SK-N-SH treated with all-trans-retinoic acid at 6 μM for 48 hours (cell line): ENCODE measurements around the gene SMG9.

Experiments
- ARNTL ChIP-seq: fragments of 450-650 bp; formaldehyde crosslinking; IDR thresholded peaks from 2 replicates; pipeline ENCODE4 v1.5.0; 2020; ENCODE audit warnings: low read depth, mild to moderate bottlenecking, moderate library complexity, borderline replicate concordance
- CREB5 ChIP-seq: fragments of 250-450 bp; sonication (Bioruptor Pico); IDR thresholded peaks from 2 replicates; pipeline ENCODE4 v1.5.1; 2020; ENCODE audit warnings: low read depth, mild to moderate bottlenecking, moderate library complexity
- PATZ1 ChIP-seq: fragments of 250-450 bp; sonication (Bioruptor Pico); IDR thresholded peaks from 2 replicates; pipeline ENCODE4 v1.8.0; 2020; ENCODE audit warnings: mild to moderate bottlenecking, moderate library complexity, borderline replicate concordance
- PPARA ChIP-seq: fragments of 250-450 bp; sonication (Bioruptor Pico); IDR thresholded peaks from 2 replicates; pipeline ENCODE4 v1.5.0; 2020; ENCODE audit warnings: mild to moderate bottlenecking, borderline replicate concordance
- TCF4 ChIP-seq: fragments of 250-450 bp; sonication (Bioruptor Pico); IDR thresholded peaks from 2 replicates; pipeline ENCODE4 v1.8.0; 2021; ENCODE audit warnings: mild to moderate bottlenecking, moderate library complexity, borderline replicate concordance
- ZNF565 ChIP-seq: fragments of 450-650 bp; formaldehyde crosslinking; conservative IDR thresholded peaks from 2 replicates; pipeline ENCODE4 v1.5.0; 2020; ENCODE audit warnings: low read depth, mild to moderate bottlenecking, moderate library complexity
- ZNF70 ChIP-seq: fragments of 450-650 bp; formaldehyde crosslinking; IDR thresholded peaks from 2 replicates; pipeline ENCODE4 v1.5.0; 2020; ENCODE audit warnings: mild to moderate bottlenecking, moderate library complexity
- TF ChIP-seq, protein P1 (sequence below): fragments of 250-450 bp; sonication (Bioruptor Pico); IDR thresholded peaks from 2 replicates; pipeline ENCODE4 v1.5.0; 2020; ENCODE audit warnings: mild to moderate bottlenecking, moderate library complexity

SMG9 gene

DNA sequence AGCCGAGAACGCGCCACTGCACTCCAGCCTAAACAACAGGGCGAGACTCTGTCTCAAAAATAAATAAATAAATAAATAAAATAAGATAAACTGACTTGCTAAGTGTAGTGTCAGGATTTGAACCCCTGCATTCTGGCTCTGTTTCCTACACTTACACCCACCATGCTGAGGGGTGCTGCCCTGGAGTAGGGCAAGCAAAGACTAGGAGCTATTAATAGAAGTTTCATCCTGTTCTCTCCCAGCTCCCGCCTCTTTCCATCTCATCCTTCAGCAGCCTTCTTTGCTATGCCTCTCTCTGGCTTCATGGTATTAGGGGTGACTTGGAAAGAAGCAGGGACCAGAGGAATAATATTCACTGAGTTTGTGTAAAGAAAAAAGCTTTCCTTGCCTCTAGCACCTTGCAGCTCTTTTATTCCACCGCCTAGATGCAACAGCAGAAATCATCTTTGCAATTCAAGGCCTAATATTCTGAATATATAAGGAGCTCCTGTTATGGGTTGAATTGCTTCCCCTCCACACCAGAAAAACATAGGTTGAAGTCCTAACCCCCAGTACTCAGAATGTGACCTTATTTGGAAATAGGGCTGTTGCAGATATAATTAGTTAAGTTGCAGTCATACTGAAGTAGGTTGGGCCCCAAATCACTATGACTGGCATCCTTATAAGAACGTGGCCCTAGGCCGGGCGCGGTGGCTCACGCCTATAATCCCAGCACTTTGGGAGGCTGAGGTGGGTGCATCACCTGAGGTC, 76.1 kb downstream of the SMG9 start (continued):
- TF ChIP-seq, protein P1, sequence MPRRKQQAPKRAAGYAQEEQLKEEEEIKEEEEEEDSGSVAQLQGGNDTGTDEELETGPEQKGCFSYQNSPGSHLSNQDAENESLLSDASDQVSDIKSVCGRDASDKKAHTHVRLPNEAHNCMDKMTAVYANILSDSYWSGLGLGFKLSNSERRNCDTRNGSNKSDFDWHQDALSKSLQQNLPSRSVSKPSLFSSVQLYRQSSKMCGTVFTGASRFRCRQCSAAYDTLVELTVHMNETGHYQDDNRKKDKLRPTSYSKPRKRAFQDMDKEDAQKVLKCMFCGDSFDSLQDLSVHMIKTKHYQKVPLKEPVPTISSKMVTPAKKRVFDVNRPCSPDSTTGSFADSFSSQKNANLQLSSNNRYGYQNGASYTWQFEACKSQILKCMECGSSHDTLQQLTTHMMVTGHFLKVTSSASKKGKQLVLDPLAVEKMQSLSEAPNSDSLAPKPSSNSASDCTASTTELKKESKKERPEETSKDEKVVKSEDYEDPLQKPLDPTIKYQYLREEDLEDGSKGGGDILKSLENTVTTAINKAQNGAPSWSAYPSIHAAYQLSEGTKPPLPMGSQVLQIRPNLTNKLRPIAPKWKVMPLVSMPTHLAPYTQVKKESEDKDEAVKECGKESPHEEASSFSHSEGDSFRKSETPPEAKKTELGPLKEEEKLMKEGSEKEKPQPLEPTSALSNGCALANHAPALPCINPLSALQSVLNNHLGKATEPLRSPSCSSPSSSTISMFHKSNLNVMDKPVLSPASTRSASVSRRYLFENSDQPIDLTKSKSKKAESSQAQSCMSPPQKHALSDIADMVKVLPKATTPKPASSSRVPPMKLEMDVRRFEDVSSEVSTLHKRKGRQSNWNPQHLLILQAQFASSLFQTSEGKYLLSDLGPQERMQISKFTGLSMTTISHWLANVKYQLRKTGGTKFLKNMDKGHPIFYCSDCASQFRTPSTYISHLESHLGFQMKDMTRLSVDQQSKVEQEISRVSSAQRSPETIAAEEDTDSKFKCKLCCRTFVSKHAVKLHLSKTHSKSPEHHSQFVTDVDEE (CRISPR knock-in tag) = no peak
- TF ChIP-seq PPARA (CRISPR knock-in tag) (no peak), ARNTL (CRISPR knock-in tag) (no peak), ZNF565 (CRISPR knock-in tag) (no peak), CREB5 (no peak), ZNF70 (CRISPR knock-in tag) (no peak), PATZ1 (CRISPR knock-in tag) (no peak), TCF4 (CRISPR knock-in tag) (no peak)
